Hematopoietic multipotent progenitor cell (in vitro differentiated cells): ENCODE measurements around the gene PRKCH. TPM values are rescaled to one million over a fixed set of nuclear protein-coding genes. Genes with fewer than 3 reads are reported as not detected.

ENCODE experiments used
- DNase-seq, 3 donors: peaks; one replicate each; pipeline ENCODE4 v3.0.0-alpha.2; 2011 to 2015; ENCODE audit warnings: low read depth in 2 of 3, low spot score in 2 of 3
- total RNA-seq: library from RNA; depleted of rRNA; stranded (reverse); fragments of >200 nt; gene quantifications from one replicate; pipeline ENCODE4 v1.2.3, GENCODE V29; 2012

Gene PRKCH
- total RNA-seq, 1 donor = 138 TPM

- no peak for DNase-seq
These were observed 149.0 kb downstream of the PRKCH start for GRCh38 chr14:61470261-61470960.

GRCh38 chr14:61470961-61471293 lies 149.5 kb downstream of the PRKCH start:
- no peak for DNase-seq

- DNase-seq = no peak
These were observed 150.1 kb downstream of the PRKCH start for GRCh38 chr14:61471297-61472005.

GRCh38 chr14:61472011-61472672 lies 150.8 kb downstream of the PRKCH start:
- DNase-seq = peak in 2 of 3 donors; percentile 66 to 77

- DNase-seq = peak in 2 of 3 donors; percentile 51 to 53
These were observed 151.5 kb downstream of the PRKCH start for GRCh38 chr14:61472801-61473376.

- no peak for DNase-seq
These were observed 152.6 kb downstream of the PRKCH start for GRCh38 chr14:61474015-61474414.

- DNase-seq = no peak
These were observed 153.3 kb downstream of the PRKCH start for GRCh38 chr14:61474701-61475100.

GRCh38 chr14:61475316-61475715 lies 153.9 kb downstream of the PRKCH start:
- peak in 2 of 3 donors; percentile 67 for DNase-seq

GRCh38 chr14:61476105-61476753 lies 154.8 kb downstream of the PRKCH start:
- DNase-seq = no peak

GRCh38 chr14:61476754-61477410 lies 155.5 kb downstream of the PRKCH start:
- peak; percentile 73 to 98 (median 92) for DNase-seq

- peak in 1 of 3 donors; percentile 52 for DNase-seq
These were observed 156.5 kb downstream of the PRKCH start for GRCh38 chr14:61477712-61478462.

- DNase-seq = no peak
These were observed 157.6 kb downstream of the PRKCH start for GRCh38 chr14:61478971-61479473.

- no peak for DNase-seq
These were observed 158.5 kb downstream of the PRKCH start for GRCh38 chr14:61479746-61480502.

GRCh38 chr14:61480704-61481285 lies 159.4 kb downstream of the PRKCH start:
- DNase-seq = no peak

GRCh38 chr14:61481701-61482100 lies 160.3 kb downstream of the PRKCH start:
- no peak for DNase-seq

GRCh38 chr14:61482348-61483206 lies 161.2 kb downstream of the PRKCH start:
- no peak for DNase-seq

- DNase-seq = no peak
These were observed 162.1 kb downstream of the PRKCH start for GRCh38 chr14:61483476-61483875.
